A549 (cell line): ENCODE results near the gene RFC4.

Source experiments
- CEBPB ChIP-seq, 2 experiments: fragments of >200 bp in 1 of 2; sonication (Bioruptor Twin) in 1 of 2; formaldehyde crosslinking in 1 of 2; IDR thresholded peaks; 2 replicates each; pipeline ENCODE4 v1.6.1; 2012 to 2016
- EP300 ChIP-seq, 2 experiments: fragments of >200 bp; sonication (Bioruptor Twin); formaldehyde crosslinking; IDR thresholded peaks; 2 replicates in 1 of 2; 3 replicates in 1 of 2; pipeline ENCODE4 v1.6.1; 2016 to 2017
- JUN ChIP-seq, 2 experiments: fragments of >200 bp; sonication (Bioruptor Twin); formaldehyde crosslinking; IDR thresholded peaks; 2 replicates in 1 of 2; 3 replicates in 1 of 2; pipeline ENCODE4 v1.6.1; 2016 to 2017
- PHF8 ChIP-seq: fragments of 200-600 bp; sonication (generic); IDR thresholded peaks from 2 replicates; pipeline ENCODE4 v1.6.1; 2016; ENCODE audit warnings: low read depth, mild to moderate bottlenecking, antibody characterized with exemption, moderate library complexity, borderline replicate concordance
- POLR2A ChIP-seq: IDR thresholded peaks from 2 replicates; pipeline ENCODE4 v1.6.1; 2012; ENCODE audit warnings: mild to moderate bottlenecking, low read length
- REST ChIP-seq: fragments of 200-600 bp; sonication (generic); IDR thresholded peaks from 2 replicates; pipeline ENCODE4 v1.6.1; 2016; ENCODE audit warnings: antibody characterized with exemption, mild to moderate bottlenecking, moderate library complexity

DNA sequence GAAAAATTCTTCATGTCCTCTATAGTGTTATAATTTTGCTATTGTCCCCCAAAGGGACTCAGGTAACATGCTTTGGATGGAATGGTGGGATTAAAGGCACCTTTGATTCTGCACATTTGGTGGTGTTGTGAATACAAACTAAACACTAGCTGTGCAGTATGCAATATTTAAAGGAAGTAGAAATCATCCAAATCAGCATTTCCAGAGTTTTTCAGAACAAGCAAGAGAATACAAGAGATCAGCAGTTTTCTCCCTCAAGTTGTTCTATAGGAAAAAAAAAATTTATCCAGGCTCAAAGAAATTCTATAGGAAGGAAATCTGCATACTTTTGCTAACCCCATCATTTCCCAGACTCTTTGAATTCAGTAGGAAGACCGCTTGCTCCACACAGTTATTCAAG lies 26.0 kb upstream of the RFC4 start:
- no peak for TF ChIP-seq CEBPB (IDR thresholded peaks at IDR 0.05)
- no peak for TF ChIP-seq POLR2A
- no peak for TF ChIP-seq JUN (IDR thresholded peaks at IDR 0.05)
- TF ChIP-seq REST = no peak
- TF ChIP-seq EP300 (IDR thresholded peaks at IDR 0.05) = no peak
- no peak for TF ChIP-seq PHF8
